Ascending aorta (tissue), 2 donors: ENCODE data around the gene SOST. TPM values are rescaled to one million over a fixed set of nuclear protein-coding genes. Genes with fewer than 3 reads are reported as not detected.

Source experiments
- DNase-seq, 2 donors: peaks; one replicate each; pipeline ENCODE4 v3.0.0-alpha.2; 2019; ENCODE audit warnings: low spot score in 2 of 2
- H3K27ac ChIP-seq, 2 donors: fragments of 200-600 bp; sonication (generic); one replicate each; pipeline ENCODE4 v1.5.1; 2016 to 2017; ENCODE audit warnings: mild to moderate bottlenecking in 1 of 2
- H3K27me3 ChIP-seq: fragments of 200-600 bp; sonication (generic); one replicate; pipeline ENCODE4 v1.5.1; 2017
- H3K36me3 ChIP-seq, 2 donors: fragments of 200-600 bp; sonication (generic); one replicate each; pipeline ENCODE4 v1.5.1; 2016
- H3K4me1 ChIP-seq, 2 donors: fragments of 200-600 bp; sonication (generic); one replicate each; pipeline ENCODE4 v1.5.1; 2016 to 2017; ENCODE audit warnings: mild to moderate bottlenecking in 1 of 2
- H3K4me3 ChIP-seq, 2 donors: fragments of 200-600 bp; sonication (generic); one replicate each; pipeline ENCODE4 v1.5.1; 2016 to 2017; ENCODE audit warnings: mild to moderate bottlenecking in 1 of 2
- H3K9me3 ChIP-seq, 2 donors: fragments of 200-600 bp; sonication (generic); one replicate each; pipeline ENCODE4 v1.5.1; 2016
- CTCF ChIP-seq, 3 experiments: fragments of 200-600 bp in 2 of 3; fragments of 450-650 bp in 1 of 3; sonication (generic) in 2 of 3; IDR thresholded peaks; one replicate each; pipeline ENCODE4 v1.5.1; 2016 to 2019; ENCODE audit warnings: antibody characterized with exemption in 3 of 3, mild to moderate bottlenecking in 1 of 3, moderate library complexity in 1 of 3
- intact Hi-C: fragments of 100-400 bp; cut with DNase I; formaldehyde crosslinking; loops from one replicate; pipeline ENCODE4 v1.15.1; 2023
- total RNA-seq: library from RNA; depleted of rRNA; stranded (reverse); fragments of >200 nt; gene quantifications from one replicate; pipeline ENCODE4 v1.1.0, GENCODE V29; 2016

The SOST gene
- total RNA-seq, 1 donor from 2014 or later, result 15.1 TPM

GRCh38 chr17:43714465-43715149 is 44.0 kb downstream of the SOST start:
- no peak for TF ChIP-seq CTCF (IDR thresholded peaks at IDR 0.05)
- Histone ChIP-seq H3K27ac (peak overlapping the region; percentile 85), H3K4me1 (peaks cover 0 to 3% of the 10 kb centered on the region in 2 donors), H3K36me3 (no peaks in the 10 kb centered on the region), H3K27me3 (no peaks in the 10 kb centered on the region), H3K9me3 (no peaks in the 10 kb centered on the region), H3K4me3 (no peak overlapping the region)
- no peak for DNase-seq
- intact Hi-C loops, result no loop called here

GRCh38 chr17:43713494-43714162 is 45.0 kb downstream of the SOST start:
- no peak for DNase-seq
- Histone ChIP-seq H3K4me1 (peaks cover 0 to 3% of the 10 kb centered on the region in 2 donors), H3K9me3 (no peaks in the 10 kb centered on the region), H3K27ac (peak overlapping the region; percentile 85), H3K4me3 (peak overlapping the region; percentile 50 to 69), H3K27me3 (no peaks in the 10 kb centered on the region), H3K36me3 (no peaks in the 10 kb centered on the region)
- intact Hi-C loops, result no loop called here
- no peak for TF ChIP-seq CTCF (IDR thresholded peaks at IDR 0.05)

GRCh38 chr17:43712397-43712796 is 46.2 kb downstream of the SOST start:
- Histone ChIP-seq H3K4me1 (peaks cover 0 to 3% of the 10 kb centered on the region in 2 donors), H3K4me3 (no peak overlapping the region), H3K27ac (no peak overlapping the region), H3K9me3 (no peaks in the 10 kb centered on the region), H3K36me3 (no peaks in the 10 kb centered on the region), H3K27me3 (no peaks in the 10 kb centered on the region)
- no peak for DNase-seq
- intact Hi-C loops, result no loop called here
- TF ChIP-seq CTCF (IDR thresholded peaks at IDR 0.05), result no peak

- Histone ChIP-seq H3K9me3 (no peaks in the 10 kb centered on the region), H3K27ac (no peak overlapping the region), H3K27me3 (no peaks in the 10 kb centered on the region), H3K4me3 (no peak overlapping the region), H3K36me3 (no peaks in the 10 kb centered on the region), H3K4me1 (peaks cover 0 to 3% of the 10 kb centered on the region in 2 donors)
- no peak for TF ChIP-seq CTCF (IDR thresholded peaks at IDR 0.05)
- intact Hi-C loops, result no loop called here
- DNase-seq, result no peak
These were observed 48.5 kb downstream of the SOST start for GRCh38 chr17:43710101-43710500.

- DNase-seq, result no peak
- Histone ChIP-seq H3K4me3 (no peak overlapping the region), H3K36me3 (no peaks in the 10 kb centered on the region), H3K4me1 (peaks cover 0 to 3% of the 10 kb centered on the region in 2 donors), H3K27ac (no peak overlapping the region), H3K27me3 (no peaks in the 10 kb centered on the region), H3K9me3 (no peaks in the 10 kb centered on the region)
- TF ChIP-seq CTCF (IDR thresholded peaks at IDR 0.05), result no peak
- intact Hi-C loops, result no loop called here
These were observed 49.4 kb downstream of the SOST start for GRCh38 chr17:43709210-43709609.
